ENCODE data around the gene USH2A.

USH2A gene

GRCh38 chr1:216332003-216332402 lies 91.2 kb downstream of the USH2A start:
- no peak for TF ChIP-seq CTCF (IDR thresholded peaks at IDR 0.05; ENCODE audit: low read depth, low read length, missing control alignments)

GRCh38 chr1:216331211-216331610 lies 92.0 kb downstream of the USH2A start:
- no peak for DNase-seq (ENCODE audit: extremely low read depth, low read depth)
- H3K4me3 ChIP-seq (replicated peaks; ENCODE audit: low read depth, low read length), result no peak overlapping the region
- no peak for TF ChIP-seq CTCF (IDR thresholded peaks at IDR 0.05; ENCODE audit: low read depth, low read length, missing control alignments)

More at GRCh38 chr1:216332003-216332402, 91.2 kb downstream of the USH2A start:
- no peak for DNase-seq (ENCODE audit: extremely low read depth, low read depth)
- H3K4me3 ChIP-seq (replicated peaks; ENCODE audit: low read depth, low read length), result no peak overlapping the region

GRCh38 chr1:216330262-216330661 lies 93.0 kb downstream of the USH2A start:
- TF ChIP-seq CTCF (IDR thresholded peaks at IDR 0.05; ENCODE audit: low read depth, low read length, missing control alignments), result no peak
- DNase-seq (ENCODE audit: extremely low read depth, low read depth), result no peak
- no peak overlapping the region for H3K4me3 ChIP-seq (replicated peaks; ENCODE audit: low read depth, low read length)

GRCh38 chr1:216325946-216326345 lies 97.3 kb downstream of the USH2A start:
- DNase-seq (ENCODE audit: extremely low read depth, low read depth), result no peak
- H3K4me3 ChIP-seq (replicated peaks; ENCODE audit: low read depth, low read length), result no peak overlapping the region
- TF ChIP-seq CTCF (IDR thresholded peaks at IDR 0.05; ENCODE audit: low read depth, low read length, missing control alignments), result no peak

GRCh38 chr1:216325336-216325735 lies 97.9 kb downstream of the USH2A start:
- DNase-seq (ENCODE audit: extremely low read depth, low read depth), result no peak
- no peak overlapping the region for H3K4me3 ChIP-seq (replicated peaks; ENCODE audit: low read depth, low read length)
- TF ChIP-seq CTCF (IDR thresholded peaks at IDR 0.05; ENCODE audit: low read depth, low read length, missing control alignments), result no peak

- no peak overlapping the region for H3K4me3 ChIP-seq (replicated peaks; ENCODE audit: low read depth, low read length)
- DNase-seq (ENCODE audit: extremely low read depth, low read depth), result no peak
- TF ChIP-seq CTCF (IDR thresholded peaks at IDR 0.05; ENCODE audit: low read depth, low read length, missing control alignments), result no peak
Observed at GRCh38 chr1:216323344-216323743, 99.9 kb downstream of the USH2A start.

GRCh38 chr1:216314379-216315095 lies 108.7 kb downstream of the USH2A start:
- DNase-seq (ENCODE audit: extremely low read depth, low read depth), result no peak
- TF ChIP-seq CTCF (IDR thresholded peaks at IDR 0.05; ENCODE audit: low read depth, low read length, missing control alignments), result no peak
- no peak overlapping the region for H3K4me3 ChIP-seq (replicated peaks; ENCODE audit: low read depth, low read length)
